HG03342 (cell line): ENCODE data around the gene TMEM242.
"Not testable (repeated sequence)": the region's sequence is repeated elsewhere in the genome, so short reads cannot be mapped to it uniquely, and the experiment has no call there.

Experiments
- ATAC-seq: cut with Tn5 transposase; IDR thresholded peaks from one replicate; pipeline ENCODE4 v1.9.1; 2021; ENCODE audit warnings: mild to moderate bottlenecking, moderate library complexity; ENCODE audit not compliant: unreplicated experiment

Gene TMEM242

GRCh38 chr6:157323255-157323965 is at the start of gene TMEM242:
TSS of gene TMEM242 (minus strand) at chr6:157323519. CDS start at chr6:157323499, 20 bp downstream.
- ATAC-seq: peak; percentile 89

DNA sequence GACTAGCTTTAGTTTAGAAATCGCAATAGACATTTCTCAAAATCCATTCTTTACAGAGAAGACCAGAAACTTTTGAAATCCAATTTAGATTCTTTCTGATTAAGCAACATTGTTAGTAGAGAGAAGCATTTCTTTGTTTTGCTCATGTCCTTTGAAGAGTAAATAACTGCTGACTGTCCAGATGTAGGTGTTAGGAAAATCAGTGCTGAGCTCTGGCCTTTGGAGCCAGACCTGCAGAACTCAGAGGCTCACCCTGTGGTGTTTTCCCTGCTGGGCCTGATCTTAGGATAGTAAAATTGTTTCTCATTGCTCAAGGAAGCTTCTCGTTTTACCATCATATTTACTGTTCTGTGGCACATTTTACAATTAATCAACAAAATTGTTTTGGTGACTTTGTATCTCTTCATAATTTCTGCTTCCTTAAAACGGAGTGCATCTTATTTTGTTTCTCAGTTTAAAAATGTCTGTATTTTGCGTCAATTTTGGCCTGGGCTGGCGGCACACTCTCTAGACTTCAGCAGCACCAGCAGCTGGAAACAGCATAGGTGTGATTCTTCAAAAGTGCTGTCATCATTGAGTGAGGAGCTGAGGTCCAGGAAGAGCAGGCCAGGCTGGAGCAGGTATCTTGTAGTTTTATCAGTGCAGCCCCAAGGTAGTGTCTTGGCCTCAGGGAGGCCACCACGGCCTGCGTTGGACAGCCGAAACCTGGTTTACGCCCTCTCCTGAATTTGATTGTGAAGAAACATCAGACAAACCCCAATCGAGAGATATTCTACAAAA is 49.4 kb upstream of the TMEM242 start:
- no peak for ATAC-seq

- ATAC-seq: no peak
Measured at GRCh38 chr6:157370755-157371154, 47.4 kb upstream of the TMEM242 start.

- no peak for ATAC-seq
Measured at GRCh38 chr6:157368359-157369049, 45.2 kb upstream of the TMEM242 start.

DNA sequence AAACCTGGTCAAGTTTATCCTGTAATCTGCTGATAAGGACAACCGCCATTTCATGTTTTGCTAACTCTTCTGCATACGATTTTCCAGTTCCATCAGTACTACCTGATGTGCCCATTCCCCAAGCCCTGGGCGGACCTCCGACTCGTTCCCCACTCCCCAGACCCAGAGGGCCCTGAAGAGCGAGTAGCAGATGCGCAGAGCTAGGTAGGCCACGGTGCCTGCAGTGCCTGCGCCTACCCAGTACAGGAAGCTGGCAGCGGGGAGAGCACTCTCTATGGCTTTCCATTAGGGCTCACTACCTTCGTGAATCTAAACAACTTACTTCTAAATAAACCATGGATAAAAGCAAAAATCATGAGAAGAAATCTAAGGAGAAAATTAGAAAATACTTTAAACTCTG is 43.3 kb upstream of the TMEM242 start:
- ATAC-seq: no peak

- no peak for ATAC-seq
Measured at GRCh38 chr6:157364705-157365104, 41.4 kb upstream of the TMEM242 start.

DNA sequence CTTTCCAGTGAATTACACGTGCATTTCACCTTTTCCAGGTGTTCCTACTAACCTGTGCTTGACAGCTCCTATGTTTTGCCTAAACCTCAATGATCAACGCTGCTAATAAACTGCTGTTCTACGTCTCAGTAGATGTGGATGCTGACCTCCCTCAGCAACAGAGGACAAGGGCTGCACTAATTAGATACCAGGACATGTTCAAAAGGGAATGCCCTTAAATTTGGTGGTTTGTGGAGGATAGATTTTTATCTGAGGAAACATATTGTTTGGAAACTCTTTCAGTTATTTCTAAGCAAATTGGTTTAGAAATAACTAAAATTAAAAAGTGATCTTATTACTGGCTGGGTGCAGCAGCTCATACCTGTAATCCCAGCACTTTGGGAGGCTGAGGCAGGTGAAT is 38.6 kb upstream of the TMEM242 start:
- ATAC-seq: no peak

GRCh38 chr6:157358287-157358686 is 35.0 kb upstream of the TMEM242 start:
- ATAC-seq: no peak

GRCh38 chr6:157346373-157346772 is 23.1 kb upstream of the TMEM242 start:
- no peak for ATAC-seq

GRCh38 chr6:157343732-157344131 is 20.4 kb upstream of the TMEM242 start:
- no peak for ATAC-seq

DNA sequence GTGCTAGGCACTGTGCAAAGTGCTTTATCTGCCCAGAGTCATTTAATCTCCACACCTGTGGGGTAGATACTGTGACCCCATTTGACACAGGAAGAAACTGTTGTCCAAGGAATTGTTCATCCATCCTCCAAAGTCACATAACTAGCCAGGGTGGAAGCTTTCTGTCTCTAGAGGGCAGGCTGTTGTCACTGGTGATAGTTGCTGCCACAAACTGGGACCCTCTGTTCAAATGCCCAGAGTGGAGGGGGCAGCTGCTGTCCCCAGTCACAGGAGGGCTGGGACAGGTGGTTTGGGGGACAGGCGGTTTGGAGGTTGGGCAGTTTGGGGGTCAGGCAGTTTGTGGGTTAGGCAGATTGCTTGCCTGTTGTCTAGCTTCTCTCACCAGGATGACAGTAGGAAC is 16.1 kb upstream of the TMEM242 start:
- ATAC-seq: no peak

GRCh38 chr6:157337751-157338150 is 14.4 kb upstream of the TMEM242 start:
- no peak for ATAC-seq

DNA sequence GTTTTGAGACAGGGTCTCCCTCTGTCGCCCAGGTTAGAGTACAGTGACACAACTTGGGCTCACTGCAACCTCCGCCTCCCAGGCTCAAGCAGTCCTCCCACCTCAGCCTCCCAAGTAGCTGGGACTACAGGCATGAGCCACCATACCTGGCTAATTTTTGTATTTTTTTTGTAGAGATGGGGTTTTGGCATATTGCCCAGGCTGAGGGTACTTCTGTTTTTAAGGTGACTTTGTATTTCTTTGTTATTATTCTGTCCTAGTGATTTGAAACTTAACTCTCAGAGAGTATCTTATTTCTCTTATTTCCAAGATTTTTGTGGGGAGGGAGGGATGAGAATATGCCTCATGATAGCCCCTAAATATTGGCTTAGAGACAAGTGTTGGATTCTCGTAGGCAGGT is 14.0 kb upstream of the TMEM242 start:
- not testable (repeated sequence) for ATAC-seq

GRCh38 chr6:157335829-157336228 is 12.5 kb upstream of the TMEM242 start:
- ATAC-seq: no peak

DNA sequence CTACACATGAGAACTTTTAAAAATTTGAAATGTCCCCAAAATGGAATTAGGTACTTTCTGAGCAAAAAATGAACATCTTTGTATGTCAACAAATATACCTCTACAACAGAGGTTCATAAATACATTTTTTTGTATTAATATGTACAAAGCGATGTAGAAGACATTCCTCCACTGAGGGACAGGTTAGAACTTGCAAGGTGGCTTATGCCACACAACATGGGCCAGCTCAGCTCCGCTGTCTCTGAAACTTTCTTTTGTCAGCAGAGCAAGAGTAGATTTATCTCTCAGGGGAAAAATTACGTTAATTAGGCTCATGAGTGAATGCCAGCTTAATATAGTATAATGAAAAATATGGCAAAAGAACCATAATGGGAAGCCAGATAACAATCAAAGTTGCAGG is 10.6 kb upstream of the TMEM242 start:
- no peak for ATAC-seq

DNA sequence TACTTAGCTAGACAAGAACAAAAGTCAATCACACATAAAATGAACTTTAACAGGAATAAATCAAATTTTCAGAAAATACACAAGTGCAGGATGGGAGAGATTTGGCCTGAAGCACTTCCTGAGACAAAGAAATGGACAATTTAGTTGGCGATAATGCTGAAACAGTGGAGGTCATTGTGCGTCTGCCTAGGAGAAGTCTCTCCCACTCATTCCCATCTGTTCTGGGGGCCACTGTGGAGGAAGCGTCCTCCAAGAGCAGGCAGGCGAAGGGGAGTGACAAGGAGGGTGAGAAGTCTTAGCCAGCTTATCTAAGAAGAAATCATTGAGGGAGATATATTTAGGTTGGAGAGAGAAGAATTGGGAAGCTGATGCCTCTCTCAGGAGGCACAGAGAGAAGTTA is 10.2 kb upstream of the TMEM242 start:
- no peak for ATAC-seq

- no peak for ATAC-seq
Measured at GRCh38 chr6:157332813-157333212, 9.5 kb upstream of the TMEM242 start.

GRCh38 chr6:157330831-157331230 is 7.5 kb upstream of the TMEM242 start:
- no peak for ATAC-seq

GRCh38 chr6:157329829-157330228 is 6.5 kb upstream of the TMEM242 start:
- no peak for ATAC-seq

GRCh38 chr6:157328108-157328692 is 4.9 kb upstream of the TMEM242 start:
- no peak for ATAC-seq

GRCh38 chr6:157326979-157327378 is 3.7 kb upstream of the TMEM242 start:
- no peak for ATAC-seq
